ENCODE results near the gene LSR. TPM values are rescaled to one million over a fixed set of nuclear protein-coding genes. Genes with fewer than 3 reads are reported as not detected.
A peak's percentile ranks its signal among the peaks of the same experiment; 100 is the strongest.
"Not testable (repeated sequence)": the region's sequence is repeated elsewhere in the genome, so short reads cannot be mapped to it uniquely, and the experiment has no call there.

The LSR gene
- total RNA-seq, 1 experiment from 2014 or later: 0.63 TPM

- Histone ChIP-seq H3K27me3 (ENCODE audit: low read length) (no peaks in the 10 kb centered on the region), H3K4me3 (ENCODE audit: low read length) (no peak overlapping the region), H3K79me2 (ENCODE audit: low read length) (no peaks in the 10 kb centered on the region), H3K4me1 (ENCODE audit: low read length) (peaks cover 14% of the 10 kb centered on the region), H3K9me3 (ENCODE audit: low read length) (no peaks in the 10 kb centered on the region), H2AFZ (ENCODE audit: low read length) (no peak overlapping the region), H3K4me2 (ENCODE audit: low read depth, low read length, poor library complexity, severe bottlenecking) (no peak overlapping the region), H3K9me2 (replicated peaks; ENCODE audit: insufficient read depth, low read length) (no peaks in the 10 kb centered on the region), H3K36me3 (ENCODE audit: insufficient read depth, low read length) (no peaks in the 10 kb centered on the region; the same call in 1 of the 2 replicates), H4K20me1 (ENCODE audit: insufficient read depth, low read depth, low read length) (peaks cover 2% of the 10 kb centered on the region; the same call in 1 of the 2 replicates), H3K27ac (ENCODE audit: low read length) (no peak overlapping the region), H3K9ac (ENCODE audit: low read length) (0 out of 2 replicates have a peak overlapping the region, but pooled peaks have one; percentile 9)
- no peak for DNase-seq
Observed at GRCh38 chr19:35279985-35280821, 31.4 kb downstream of the LSR start.

- Histone ChIP-seq H2AFZ (ENCODE audit: low read length) (no peak overlapping the region), H3K4me2 (ENCODE audit: low read depth, low read length, poor library complexity, severe bottlenecking) (no peak overlapping the region), H3K9me2 (replicated peaks; ENCODE audit: insufficient read depth, low read length) (no peaks in the 10 kb centered on the region), H3K27me3 (ENCODE audit: low read length) (no peaks in the 10 kb centered on the region), H3K27ac (ENCODE audit: low read length) (no peak overlapping the region), H3K79me2 (ENCODE audit: low read length) (no peaks in the 10 kb centered on the region), H3K36me3 (ENCODE audit: insufficient read depth, low read length) (no peaks in the 10 kb centered on the region; the same call in 1 of the 2 replicates), H3K9ac (ENCODE audit: low read length) (no peak overlapping the region), H3K4me3 (ENCODE audit: low read length) (no peak overlapping the region), H3K4me1 (ENCODE audit: low read length) (peaks cover 14% of the 10 kb centered on the region), H4K20me1 (ENCODE audit: insufficient read depth, low read depth, low read length) (peaks cover 2% of the 10 kb centered on the region; the same call in 1 of the 2 replicates), H3K9me3 (ENCODE audit: low read length) (no peaks in the 10 kb centered on the region)
- no peak for DNase-seq
Observed at GRCh38 chr19:35281303-35281702, 32.5 kb downstream of the LSR start.

DNA sequence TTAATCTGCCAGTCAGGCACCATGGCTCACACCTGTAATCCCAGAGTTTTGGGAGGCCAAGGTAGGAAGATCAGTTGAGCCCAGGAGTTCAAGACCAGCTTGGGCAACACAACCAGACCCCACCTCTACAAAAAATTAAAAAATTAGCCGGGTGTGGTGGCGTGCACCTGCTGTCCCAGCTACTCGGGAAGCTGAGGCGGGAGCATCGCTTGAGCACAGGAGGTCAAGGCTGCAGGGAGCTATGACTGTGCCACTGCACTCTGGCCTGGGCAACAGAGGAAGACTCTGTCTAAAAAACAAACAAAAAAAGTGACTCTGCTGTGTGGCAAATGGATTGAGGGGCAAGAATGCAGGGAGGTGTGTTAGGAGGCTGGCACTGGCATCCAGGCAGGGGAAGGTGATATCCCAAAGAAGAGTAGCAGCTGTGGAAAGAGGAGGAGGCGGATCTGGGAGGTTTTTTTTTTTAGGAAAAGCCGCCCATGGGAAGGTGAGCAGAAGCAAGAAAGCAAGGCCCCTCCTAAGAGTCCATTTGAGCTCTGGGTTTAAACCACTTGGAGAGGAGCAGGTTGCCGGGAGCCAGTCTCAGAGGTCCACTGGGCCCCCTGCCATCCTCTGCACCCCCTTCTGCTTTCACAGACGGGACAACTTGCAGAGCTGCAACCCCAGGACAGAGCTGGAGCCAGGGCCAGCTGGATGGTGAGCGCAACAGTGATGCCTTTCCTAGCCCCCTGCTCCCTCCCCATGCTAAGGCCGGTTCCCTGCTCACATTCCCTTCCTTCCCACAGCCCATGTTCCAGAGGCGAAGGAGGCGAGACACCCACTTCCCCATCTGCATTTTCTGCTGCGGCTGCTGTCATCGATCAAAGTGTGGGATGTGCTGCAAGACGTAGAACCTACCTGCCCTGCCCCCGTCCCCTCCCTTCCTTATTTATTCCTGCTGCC lies 35.6 kb downstream of the LSR start:
- no peaks in the 10 kb centered on the region for H3K36me3 ChIP-seq (ENCODE audit: insufficient read depth, low read length)
- no peak overlapping the region for H3K4me2 ChIP-seq (ENCODE audit: low read depth, low read length, poor library complexity, severe bottlenecking)
- H3K27ac ChIP-seq (ENCODE audit: low read length): no peak overlapping the region
- H4K20me1 ChIP-seq (ENCODE audit: insufficient read depth, low read depth, low read length): no peaks in the 10 kb centered on the region
- no peak for DNase-seq
- H3K9me3 ChIP-seq (ENCODE audit: low read length): no peaks in the 10 kb centered on the region
- H3K4me3 ChIP-seq (ENCODE audit: low read length): no peak overlapping the region
- H3K27me3 ChIP-seq (ENCODE audit: low read length): no peaks in the 10 kb centered on the region
- H3K9me2 ChIP-seq (replicated peaks; ENCODE audit: insufficient read depth, low read length): no peaks in the 10 kb centered on the region
- H3K9ac ChIP-seq (ENCODE audit: low read length): no peak overlapping the region
- no peaks in the 10 kb centered on the region for H3K79me2 ChIP-seq (ENCODE audit: low read length)
- H3K4me1 ChIP-seq (ENCODE audit: low read length): peaks cover 14% of the 10 kb centered on the region
- no peak overlapping the region for H2AFZ ChIP-seq (ENCODE audit: low read length)

DNA sequence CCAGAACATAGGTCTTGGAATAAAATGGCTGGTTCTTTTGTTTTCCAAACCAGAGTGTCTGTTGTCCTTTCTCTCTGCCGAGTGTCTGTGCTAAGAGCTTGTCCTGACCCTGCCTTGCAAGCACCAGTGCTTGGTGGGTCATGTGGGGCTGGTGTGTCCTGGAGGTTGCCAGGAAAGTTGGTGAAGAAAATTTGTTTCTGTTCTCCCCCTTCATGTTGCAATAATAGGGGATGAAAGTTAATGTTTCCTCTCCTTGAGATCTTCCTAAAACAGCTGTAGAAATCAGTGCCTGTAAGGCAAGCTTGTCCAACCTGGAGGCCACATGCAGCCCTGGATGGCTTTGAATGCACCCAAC lies 36.3 kb downstream of the LSR start:
- no peak for DNase-seq
- Histone ChIP-seq H3K4me3 (ENCODE audit: low read length) (no peak overlapping the region), H4K20me1 (ENCODE audit: insufficient read depth, low read depth, low read length) (no peaks in the 10 kb centered on the region), H3K9me3 (ENCODE audit: low read length) (no peaks in the 10 kb centered on the region), H2AFZ (ENCODE audit: low read length) (no peak overlapping the region), H3K36me3 (ENCODE audit: insufficient read depth, low read length) (no peaks in the 10 kb centered on the region), H3K4me1 (ENCODE audit: low read length) (peaks cover 14% of the 10 kb centered on the region), H3K27me3 (ENCODE audit: low read length) (no peaks in the 10 kb centered on the region), H3K79me2 (ENCODE audit: low read length) (no peaks in the 10 kb centered on the region), H3K9ac (ENCODE audit: low read length) (no peak overlapping the region), H3K9me2 (replicated peaks; ENCODE audit: insufficient read depth, low read length) (no peaks in the 10 kb centered on the region), H3K4me2 (ENCODE audit: low read depth, low read length, poor library complexity, severe bottlenecking) (no peak overlapping the region), H3K27ac (ENCODE audit: low read length) (no peak overlapping the region)

DNA sequence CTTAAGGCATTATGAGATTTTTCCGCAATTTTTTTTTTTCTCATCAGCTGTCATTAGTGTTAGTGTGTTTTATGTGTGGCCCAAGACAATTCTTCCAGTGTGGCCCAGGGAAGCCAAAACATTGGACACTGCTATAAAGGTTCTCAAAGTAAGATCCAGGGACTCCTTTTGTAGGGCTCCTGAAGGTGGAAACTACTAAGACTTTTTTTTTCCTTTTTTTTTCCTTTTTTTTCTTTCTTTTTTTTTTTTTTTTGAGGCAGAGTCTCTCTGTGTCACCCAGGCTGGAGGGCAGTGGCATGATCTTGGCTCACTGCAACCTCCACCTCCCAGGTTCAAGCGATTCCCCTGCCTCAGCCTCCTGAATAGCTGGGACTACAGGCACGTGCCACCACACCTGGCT lies 36.7 kb downstream of the LSR start:
- H3K79me2 ChIP-seq (ENCODE audit: low read length): not testable (repeated sequence)

DNA sequence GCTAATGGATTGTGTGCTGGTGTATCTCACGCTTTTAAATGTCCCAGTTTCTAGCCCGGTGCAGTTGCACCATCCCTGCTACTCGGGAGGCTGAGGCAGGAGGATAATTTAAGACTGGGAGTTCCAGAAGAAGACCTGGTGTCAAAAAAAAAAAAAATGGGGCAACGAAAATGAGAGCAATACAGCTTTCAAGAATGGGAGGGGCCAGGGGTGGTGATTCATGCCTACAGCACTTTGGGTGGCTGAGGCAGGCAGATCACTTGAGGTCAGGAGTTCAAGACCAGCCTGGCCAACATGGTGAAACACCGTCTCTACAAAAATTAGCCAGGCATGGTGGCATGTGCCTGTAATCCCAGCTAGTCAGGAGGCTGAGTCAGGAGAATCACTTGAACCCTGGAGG lies 37.3 kb downstream of the LSR start:
- not testable (repeated sequence) for H4K20me1 ChIP-seq (ENCODE audit: insufficient read depth, low read depth, low read length); H3K27me3 ChIP-seq (ENCODE audit: low read length); H3K79me2 ChIP-seq (ENCODE audit: low read length); H3K9me3 ChIP-seq (ENCODE audit: low read length); H3K4me2 ChIP-seq (ENCODE audit: low read depth, low read length, poor library complexity, severe bottlenecking); H2AFZ ChIP-seq (ENCODE audit: low read length); H3K27ac ChIP-seq (ENCODE audit: low read length); H3K9ac ChIP-seq (ENCODE audit: low read length); H3K9me2 ChIP-seq (replicated peaks; ENCODE audit: insufficient read depth, low read length); DNase-seq; H3K4me1 ChIP-seq (ENCODE audit: low read length); H3K36me3 ChIP-seq (ENCODE audit: insufficient read depth, low read length); H3K4me3 ChIP-seq (ENCODE audit: low read length)

More for the DNA sequence above, 36.7 kb downstream of the LSR start:
- peaks cover 12% of the 10 kb centered on the region for H3K4me1 ChIP-seq (ENCODE audit: low read length)
- H3K27me3 ChIP-seq (ENCODE audit: low read length); H3K9me2 ChIP-seq (replicated peaks; ENCODE audit: insufficient read depth, low read length); H3K9ac ChIP-seq (ENCODE audit: low read length); H3K9me3 ChIP-seq (ENCODE audit: low read length); H3K36me3 ChIP-seq (ENCODE audit: insufficient read depth, low read length); H3K27ac ChIP-seq (ENCODE audit: low read length); H3K4me3 ChIP-seq (ENCODE audit: low read length); H4K20me1 ChIP-seq (ENCODE audit: insufficient read depth, low read depth, low read length); H2AFZ ChIP-seq (ENCODE audit: low read length); H3K4me2 ChIP-seq (ENCODE audit: low read depth, low read length, poor library complexity, severe bottlenecking); DNase-seq: not testable (repeated sequence)

DNA sequence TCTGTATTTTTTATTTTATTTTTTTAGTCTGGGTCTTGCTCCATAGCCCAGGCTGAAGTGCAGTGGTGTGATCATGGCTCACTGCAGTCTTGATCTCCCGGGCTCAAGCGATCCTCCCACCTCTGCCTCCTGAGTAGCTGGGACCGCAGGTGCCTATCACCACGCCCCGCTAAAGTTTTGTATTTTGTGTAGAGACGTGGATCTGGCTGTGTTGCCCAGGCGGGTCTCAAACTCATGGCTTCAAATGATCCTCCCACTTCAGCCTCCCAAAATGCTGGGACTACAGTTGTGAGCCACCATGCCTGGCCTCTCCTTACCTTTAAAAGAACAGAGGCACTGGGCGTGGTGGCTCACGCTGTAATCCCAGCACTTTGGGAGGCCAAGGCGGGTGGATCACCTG lies 38.9 kb downstream of the LSR start:
- no peaks in the 10 kb centered on the region for H3K79me2 ChIP-seq (ENCODE audit: low read length)
- H3K36me3 ChIP-seq (ENCODE audit: insufficient read depth, low read length): no peaks in the 10 kb centered on the region
- H2AFZ ChIP-seq (ENCODE audit: low read length): no peak overlapping the region
- no peaks in the 10 kb centered on the region for H4K20me1 ChIP-seq (ENCODE audit: insufficient read depth, low read depth, low read length)
- H3K9ac ChIP-seq (ENCODE audit: low read length): no peak overlapping the region
- no peaks in the 10 kb centered on the region for H3K9me3 ChIP-seq (ENCODE audit: low read length)
- H3K4me2 ChIP-seq (ENCODE audit: low read depth, low read length, poor library complexity, severe bottlenecking): no peak overlapping the region
- H3K27ac ChIP-seq (ENCODE audit: low read length): no peak overlapping the region
- peaks cover 16% of the 10 kb centered on the region for H3K4me1 ChIP-seq (ENCODE audit: low read length)
- H3K27me3 ChIP-seq (ENCODE audit: low read length): no peaks in the 10 kb centered on the region
- DNase-seq: no peak
- H3K9me2 ChIP-seq (replicated peaks; ENCODE audit: insufficient read depth, low read length): no peaks in the 10 kb centered on the region
- H3K4me3 ChIP-seq (ENCODE audit: low read length): no peak overlapping the region

GRCh38 chr19:35288331-35288730 lies 39.5 kb downstream of the LSR start:
- Histone ChIP-seq H4K20me1 (ENCODE audit: insufficient read depth, low read depth, low read length) (no peaks in the 10 kb centered on the region), H3K9ac (ENCODE audit: low read length) (no peak overlapping the region), H3K4me3 (ENCODE audit: low read length) (no peak overlapping the region), H3K4me1 (ENCODE audit: low read length) (peaks cover 18% of the 10 kb centered on the region), H3K36me3 (ENCODE audit: insufficient read depth, low read length) (no peaks in the 10 kb centered on the region), H3K27ac (ENCODE audit: low read length) (no peak overlapping the region), H3K27me3 (ENCODE audit: low read length) (no peaks in the 10 kb centered on the region), H2AFZ (ENCODE audit: low read length) (no peak overlapping the region), H3K4me2 (ENCODE audit: low read depth, low read length, poor library complexity, severe bottlenecking) (no peak overlapping the region), H3K79me2 (ENCODE audit: low read length) (no peaks in the 10 kb centered on the region), H3K9me3 (ENCODE audit: low read length) (no peaks in the 10 kb centered on the region), H3K9me2 (replicated peaks; ENCODE audit: insufficient read depth, low read length) (no peaks in the 10 kb centered on the region)
- DNase-seq: no peak

Measured in Karpas-422 (cell line).